Fibroblast of the aortic adventitia (primary cell): ENCODE results near the gene OTOA. TPM values are rescaled to one million over a fixed set of nuclear protein-coding genes. Genes with fewer than 3 reads are reported as not detected.
"Not testable (repeated sequence)": the region's sequence is repeated elsewhere in the genome, so short reads cannot be mapped to it uniquely, and the experiment has no call there.

Experiments
- DNase-seq: peaks from one replicate; pipeline ENCODE4 v3.0.0-alpha.2; 2010; ENCODE audit warnings: low read depth
- H3K4me3 ChIP-seq: 2 replicates; pipeline ENCODE4 v1.5.1; 2011; ENCODE audit warnings: low read depth, mild to moderate bottlenecking, control low read depth, low read length, moderate library complexity
- CTCF ChIP-seq: IDR thresholded peaks from 2 replicates; pipeline ENCODE4 v1.5.1; 2011; ENCODE audit warnings: mild to moderate bottlenecking, low read length, control low read depth, inconsistent platforms; ENCODE audit not compliant: insufficient read depth
- total RNA-seq: library from RNA; depleted of rRNA; stranded (reverse); fragments of >200 nt; gene quantifications from 2 replicates; pipeline ENCODE4 v1.2.3, GENCODE V29; 2012; ENCODE audit warnings: low replicate concordance

Gene OTOA
- total RNA-seq, 1 donor, result 0.09 TPM

- no peak for DNase-seq
- no peak overlapping the region for H3K4me3 ChIP-seq
- no peak for TF ChIP-seq CTCF
Measured at GRCh38 chr16:21683184-21683583, 19.4 kb downstream of the OTOA start.

- no peak overlapping the region for H3K4me3 ChIP-seq
- no peak for DNase-seq
- peak; percentile 45 for TF ChIP-seq CTCF
Measured at GRCh38 chr16:21684199-21684598, 20.4 kb downstream of the OTOA start.

DNA sequence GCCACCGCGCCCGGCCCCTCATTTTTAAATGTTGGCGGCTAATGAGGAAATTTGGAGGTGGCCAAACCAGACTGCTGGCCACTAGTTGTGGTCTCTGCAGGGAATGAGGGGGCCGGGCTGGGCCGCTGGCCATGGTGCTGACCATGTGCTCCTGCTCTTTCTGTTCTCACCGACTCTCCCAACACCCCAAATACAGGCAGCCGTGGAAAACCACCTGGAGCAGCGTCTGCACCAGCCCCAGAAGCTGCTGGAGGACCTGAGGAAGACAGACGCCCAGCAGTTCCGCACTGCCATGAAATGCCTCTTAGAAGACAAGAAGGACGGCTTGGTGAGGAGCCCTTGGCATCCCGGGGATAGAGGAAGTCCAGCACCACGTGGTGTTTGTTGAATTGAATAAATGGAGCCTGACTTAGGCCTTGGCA lies 21.3 kb downstream of the OTOA start:
- H3K4me3 ChIP-seq, result no peak overlapping the region
- TF ChIP-seq CTCF, result no peak
- DNase-seq, result no peak

DNA sequence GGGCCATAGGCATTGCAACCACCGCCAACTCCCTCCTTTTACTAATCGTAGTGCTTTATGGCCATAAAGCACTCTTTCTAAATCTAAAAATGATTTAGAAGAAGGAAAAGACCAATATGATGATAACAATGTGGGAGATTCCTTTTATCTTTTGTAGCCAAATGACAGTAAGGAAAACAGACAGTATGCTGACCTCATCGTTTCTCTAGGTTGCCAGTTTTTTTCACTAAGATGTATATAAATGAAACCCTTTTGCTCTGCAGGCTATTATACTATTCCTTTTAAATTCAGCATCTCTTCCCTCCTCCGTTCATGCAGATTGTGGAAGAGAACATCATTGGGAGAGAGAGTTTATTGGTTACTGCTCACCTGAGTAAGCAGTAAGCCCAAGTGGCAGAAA lies 25.3 kb downstream of the OTOA start:
- H3K4me3 ChIP-seq, result no peak overlapping the region
- no peak for TF ChIP-seq CTCF
- no peak for DNase-seq

- not testable (repeated sequence) for H3K4me3 ChIP-seq, DNase-seq
Measured at GRCh38 chr16:21690967-21691366, 27.2 kb downstream of the OTOA start.

DNA sequence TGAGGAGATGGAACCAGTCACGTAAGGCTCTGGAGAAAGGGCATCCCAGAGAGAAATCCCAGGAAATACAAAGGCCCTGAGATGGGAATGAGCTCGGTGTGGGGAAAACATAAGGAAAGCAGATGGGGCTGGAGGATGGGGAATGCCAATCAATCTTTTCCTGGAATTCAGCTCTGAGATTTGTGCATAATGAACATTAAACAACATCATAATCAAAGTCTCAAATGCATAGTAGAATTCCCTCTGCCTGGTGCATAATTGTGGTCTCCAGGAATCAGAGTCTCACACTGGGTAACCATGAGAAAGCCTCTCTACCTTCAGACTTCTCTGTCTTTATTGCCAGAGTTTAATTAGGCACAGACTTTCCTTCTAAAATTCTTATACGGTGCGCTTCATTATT lies 30.8 kb downstream of the OTOA start:
- no peak for TF ChIP-seq CTCF
- H3K4me3 ChIP-seq, result no peak overlapping the region
- DNase-seq, result no peak

DNA sequence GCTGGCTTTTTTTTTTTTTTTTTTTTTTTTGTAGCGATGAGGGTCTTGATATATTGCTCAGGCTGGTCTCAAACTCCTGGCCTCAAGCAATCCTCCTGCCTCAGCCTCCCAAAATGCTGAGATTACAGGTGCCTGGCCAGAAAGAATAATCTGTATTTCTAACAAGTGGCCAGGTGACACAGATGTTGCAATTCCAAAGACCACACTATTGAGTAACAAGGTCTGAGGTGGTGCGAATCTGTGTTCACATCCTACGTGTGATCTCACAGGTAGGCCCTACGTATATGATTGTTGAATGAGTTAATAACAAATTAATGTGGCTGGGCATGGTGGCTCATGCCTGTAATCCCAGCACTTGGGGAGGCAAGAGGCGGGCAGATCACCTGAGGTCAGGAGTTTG lies 33.3 kb downstream of the OTOA start:
- H3K4me3 ChIP-seq, result no peak overlapping the region
- no peak for DNase-seq
- no peak for TF ChIP-seq CTCF
